Measurements from ENCODE around the gene FLT4.

Gene FLT4

GRCh38 chr5:180603076-180603594 is 46.3 kb downstream of the FLT4 start:
- DNase-seq, result no peak

DNA sequence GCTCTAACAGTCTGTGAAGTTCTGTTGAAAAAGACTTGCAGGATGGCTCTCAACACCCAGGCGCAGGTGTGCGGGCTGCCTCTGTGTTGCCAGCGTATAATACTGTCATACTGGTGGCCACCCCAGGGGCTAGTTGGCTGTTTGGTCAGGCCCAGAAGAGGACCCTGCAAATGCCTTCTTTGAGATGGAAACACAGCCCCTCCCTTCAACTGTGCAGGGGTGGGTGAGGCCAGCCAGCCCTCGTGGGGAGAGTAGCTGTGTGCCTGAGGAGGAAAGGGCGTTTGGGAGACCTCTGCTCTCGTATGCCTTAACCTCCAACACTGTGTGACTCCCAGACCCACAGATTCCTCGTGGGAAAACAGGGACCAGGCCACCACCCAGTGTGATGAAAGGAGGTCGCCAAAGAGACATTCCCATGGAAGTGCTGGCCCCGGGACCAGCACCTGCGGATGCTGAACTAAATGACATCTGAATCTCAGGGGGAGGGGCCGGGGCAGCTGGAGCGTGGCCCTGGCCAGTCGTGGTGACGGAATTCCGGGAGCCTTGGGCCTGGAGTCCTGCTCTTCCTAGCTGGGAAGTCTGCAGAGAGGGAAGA is 46.8 kb downstream of the FLT4 start:
- no peak for DNase-seq

GRCh38 chr5:180601591-180602480 is 47.6 kb downstream of the FLT4 start:
- no peak for DNase-seq

DNA sequence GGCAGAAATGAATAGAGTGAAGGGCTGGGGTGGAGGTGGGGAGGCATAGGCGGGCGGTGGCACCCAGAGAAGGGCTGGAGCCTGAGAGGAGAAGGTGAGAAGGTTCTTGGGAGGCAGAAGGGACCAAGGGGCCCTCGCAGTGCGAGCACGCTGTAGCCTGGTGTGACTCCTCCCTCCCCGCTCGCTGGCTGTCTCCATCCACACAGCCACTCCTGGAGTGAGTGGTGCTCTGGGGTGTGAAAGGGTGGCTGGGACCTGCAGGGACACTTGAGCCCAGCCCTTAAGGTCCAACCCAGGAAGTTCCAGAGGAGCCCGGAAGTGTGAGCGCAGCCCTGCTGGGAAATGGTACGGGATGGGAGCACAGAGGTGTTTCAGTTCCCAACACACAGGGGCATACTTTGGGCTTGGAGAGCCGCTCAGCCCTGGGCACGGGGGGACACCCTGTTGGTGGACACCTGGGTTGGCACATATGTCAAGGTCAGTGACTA is 48.8 kb downstream of the FLT4 start:
- DNase-seq, result no peak

- no peak for DNase-seq
These were observed 49.3 kb downstream of the FLT4 start for GRCh38 chr5:180599981-180600553.

DNA sequence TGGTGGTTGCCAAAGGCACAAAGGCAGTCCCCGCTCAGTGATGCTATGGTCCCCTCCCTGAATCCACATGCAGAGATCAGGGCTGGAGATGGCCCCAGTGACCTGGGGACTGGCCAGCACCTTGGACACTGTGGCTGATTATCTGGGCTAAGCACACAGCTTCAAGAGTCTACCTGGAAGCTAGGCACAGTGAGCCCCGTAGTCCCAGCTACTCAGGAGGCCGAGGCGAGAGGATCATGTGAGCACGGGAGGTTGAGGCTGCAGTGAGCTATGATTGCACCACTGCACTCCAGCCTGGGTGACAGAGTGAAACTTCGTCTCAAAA is 49.8 kb downstream of the FLT4 start:
- no peak for DNase-seq

GRCh38 chr5:180598797-180599589 is 50.4 kb downstream of the FLT4 start:
- DNase-seq, result no peak

DNA sequence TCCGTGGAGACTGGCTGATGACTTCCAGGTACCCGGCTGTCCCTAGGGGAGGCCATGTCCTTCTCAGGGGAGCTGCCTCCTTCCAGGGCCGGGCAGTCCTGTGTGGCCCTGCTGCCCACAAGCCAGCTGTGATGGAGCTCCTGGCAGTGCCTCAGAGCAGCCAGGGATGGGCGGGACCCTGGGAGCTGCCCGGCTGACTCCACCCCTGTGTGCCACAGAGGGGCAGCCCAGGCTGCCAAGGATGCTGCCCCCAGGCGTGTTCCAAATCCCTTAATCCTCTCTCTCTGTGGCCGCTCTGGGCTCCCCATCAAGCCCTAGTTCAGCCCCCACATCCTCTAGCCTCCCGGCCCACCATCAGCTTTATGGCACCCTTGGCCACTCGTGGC is 51.1 kb downstream of the FLT4 start:
- DNase-seq, result no peak

DNA sequence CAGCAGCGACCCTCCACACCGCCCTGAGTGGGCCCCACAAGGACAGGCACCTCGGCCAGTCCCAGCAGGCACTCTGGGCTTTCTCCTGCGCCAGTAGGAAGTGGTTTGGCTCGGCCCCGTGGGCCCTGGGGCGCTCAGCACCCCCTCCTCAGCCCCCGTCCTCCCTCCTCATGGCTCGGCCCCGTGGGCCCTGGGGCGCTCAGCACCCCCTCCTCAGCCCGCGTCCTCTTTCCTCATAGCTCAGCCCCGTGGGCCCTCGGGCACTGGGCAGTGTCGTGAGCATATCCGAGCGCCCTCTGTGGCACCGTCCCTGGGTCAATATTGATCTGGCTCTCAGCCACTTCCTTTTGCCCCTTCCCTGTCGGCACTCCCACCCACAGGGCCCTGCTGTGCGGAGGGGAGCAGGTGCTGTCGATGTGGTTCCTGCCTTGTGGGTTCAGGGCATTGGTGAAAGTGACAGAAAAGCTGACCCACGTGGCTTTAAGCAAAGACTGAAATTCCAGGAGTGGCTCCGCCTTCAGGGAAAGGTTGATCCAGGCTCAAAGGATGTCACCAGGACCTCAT is 52.6 kb downstream of the FLT4 start:
- DNase-seq, result no peak

DNA sequence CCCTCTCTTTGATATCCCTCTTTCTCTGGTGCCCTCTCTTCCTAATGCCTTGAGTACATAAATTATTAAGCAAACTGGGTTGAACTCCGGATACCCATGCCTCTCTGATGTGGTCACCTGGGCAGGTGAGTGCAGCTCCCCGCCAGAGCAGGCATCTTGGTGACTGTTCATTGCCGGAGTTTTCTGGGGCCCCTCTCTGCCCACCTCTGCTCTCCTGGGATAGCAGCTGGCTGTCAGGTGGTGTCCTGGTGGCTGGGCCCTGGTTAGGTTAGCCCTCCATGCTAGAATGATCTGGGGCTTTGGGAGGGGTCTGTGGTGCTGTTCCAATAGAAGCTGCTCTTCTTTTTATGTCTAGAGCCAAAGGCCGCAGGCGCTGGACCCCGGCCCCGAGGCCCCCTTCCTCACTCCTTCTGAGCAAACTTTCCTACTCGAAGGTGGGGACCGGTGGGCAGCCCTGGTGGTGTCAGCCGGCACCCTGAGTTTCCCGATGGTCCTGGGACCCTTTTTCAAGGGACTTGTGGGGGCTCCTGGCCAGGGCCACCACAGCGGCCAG is 53.2 kb downstream of the FLT4 start:
- DNase-seq, result no peak

GRCh38 chr5:180595381-180596114 is 53.9 kb downstream of the FLT4 start:
- no peak for DNase-seq

- no peak for DNase-seq
These were observed 54.4 kb downstream of the FLT4 start for GRCh38 chr5:180595046-180595379.

- no peak for DNase-seq
These were observed 54.9 kb downstream of the FLT4 start for GRCh38 chr5:180594311-180595045.

DNA sequence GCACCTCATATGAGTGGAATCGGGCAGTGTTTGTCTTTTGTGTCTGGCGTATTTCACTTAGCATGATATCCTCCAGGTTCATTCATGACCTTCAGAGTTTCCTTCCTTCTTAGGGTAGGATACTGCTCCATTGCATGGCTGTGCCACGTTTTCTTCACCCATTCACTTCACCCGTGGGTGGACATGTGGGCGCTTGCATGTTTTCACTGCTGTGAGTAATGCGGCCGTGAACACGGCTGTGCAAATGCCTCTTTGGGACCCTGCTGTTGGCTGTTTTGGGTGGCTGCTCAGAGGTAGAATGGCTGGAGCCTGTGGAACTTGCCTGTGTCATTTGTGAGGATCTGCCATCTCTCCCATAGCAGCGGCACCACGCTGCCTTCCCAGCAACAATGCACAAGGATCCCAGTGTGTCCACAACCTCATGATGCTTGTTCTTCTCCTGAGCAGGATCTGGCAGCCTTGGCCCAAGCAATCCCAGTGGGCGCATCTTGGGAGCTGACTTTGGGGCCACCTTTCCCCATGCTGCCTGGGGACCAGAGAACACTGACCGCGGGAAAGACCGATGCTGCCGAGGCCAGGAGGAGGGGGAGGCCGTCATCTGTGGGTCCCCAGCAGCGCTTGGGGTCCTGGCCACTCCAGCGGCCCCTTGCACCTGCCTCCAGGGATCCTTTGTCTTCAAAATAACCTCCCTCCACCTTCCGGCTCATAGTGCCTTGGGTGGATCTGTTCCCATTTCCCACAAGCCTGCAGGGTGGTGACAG is 55.8 kb downstream of the FLT4 start:
- no peak for DNase-seq

DNA sequence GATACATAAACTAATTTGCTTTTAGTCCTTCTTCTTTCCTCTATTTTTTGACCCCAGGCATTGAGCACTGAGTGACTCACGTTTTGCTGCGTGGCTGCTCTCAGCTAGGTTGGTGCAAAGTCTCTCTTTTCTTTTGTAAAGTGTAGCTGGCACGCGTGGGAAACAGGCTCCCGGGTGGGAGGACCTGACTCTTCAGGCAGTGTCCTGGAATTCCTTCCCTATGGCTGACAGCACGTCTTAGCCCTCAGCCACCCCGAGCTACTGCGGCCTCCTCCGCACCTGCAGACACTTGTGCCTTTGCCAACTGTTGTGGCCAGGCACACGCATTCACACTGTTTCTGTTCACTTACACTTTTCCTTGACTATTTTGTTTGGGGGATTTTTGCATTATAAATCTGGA is 57.2 kb downstream of the FLT4 start:
- DNase-seq, result no peak

DNA sequence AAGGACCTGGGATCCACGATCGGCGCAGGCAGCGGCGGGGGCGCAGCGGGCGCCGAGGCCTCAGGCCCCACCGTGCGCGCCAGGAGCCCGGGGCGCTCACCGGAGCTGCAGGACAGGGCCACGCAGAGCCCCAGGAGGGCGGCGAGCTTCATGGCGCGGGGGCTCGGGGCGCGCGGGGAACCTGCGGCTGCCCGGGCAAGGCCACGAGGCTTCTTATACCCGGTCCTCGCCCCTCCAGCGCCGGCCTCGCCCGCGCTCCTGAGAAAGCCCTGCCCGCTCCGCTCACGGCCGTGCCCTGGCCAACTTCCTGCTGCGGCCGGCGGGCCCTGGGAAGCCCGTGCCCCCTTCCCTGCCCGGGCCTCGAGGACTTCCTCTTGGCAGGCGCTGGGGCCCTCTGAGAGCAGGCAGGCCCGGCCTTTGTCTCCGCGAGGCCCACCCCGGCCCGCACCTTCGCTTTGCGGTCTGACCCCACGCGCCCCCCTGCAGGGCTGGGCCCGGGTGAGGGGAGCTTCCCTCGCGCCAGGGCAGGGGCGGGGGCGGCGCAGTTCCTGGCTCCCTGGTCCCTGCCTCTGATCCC is 58.0 kb downstream of the FLT4 start, which contains the start of gene SCGB3A1:
SCGB3A1 (minus strand) TSS at position 189 of the 577 bp plus-strand sequence; CDS start at position 152, 37 bp downstream.
- DNase-seq, result peak; percentile 67

GRCh38 chr5:180590543-180591310 is 58.7 kb downstream of the FLT4 start:
- peak; percentile 69 for DNase-seq

DNA sequence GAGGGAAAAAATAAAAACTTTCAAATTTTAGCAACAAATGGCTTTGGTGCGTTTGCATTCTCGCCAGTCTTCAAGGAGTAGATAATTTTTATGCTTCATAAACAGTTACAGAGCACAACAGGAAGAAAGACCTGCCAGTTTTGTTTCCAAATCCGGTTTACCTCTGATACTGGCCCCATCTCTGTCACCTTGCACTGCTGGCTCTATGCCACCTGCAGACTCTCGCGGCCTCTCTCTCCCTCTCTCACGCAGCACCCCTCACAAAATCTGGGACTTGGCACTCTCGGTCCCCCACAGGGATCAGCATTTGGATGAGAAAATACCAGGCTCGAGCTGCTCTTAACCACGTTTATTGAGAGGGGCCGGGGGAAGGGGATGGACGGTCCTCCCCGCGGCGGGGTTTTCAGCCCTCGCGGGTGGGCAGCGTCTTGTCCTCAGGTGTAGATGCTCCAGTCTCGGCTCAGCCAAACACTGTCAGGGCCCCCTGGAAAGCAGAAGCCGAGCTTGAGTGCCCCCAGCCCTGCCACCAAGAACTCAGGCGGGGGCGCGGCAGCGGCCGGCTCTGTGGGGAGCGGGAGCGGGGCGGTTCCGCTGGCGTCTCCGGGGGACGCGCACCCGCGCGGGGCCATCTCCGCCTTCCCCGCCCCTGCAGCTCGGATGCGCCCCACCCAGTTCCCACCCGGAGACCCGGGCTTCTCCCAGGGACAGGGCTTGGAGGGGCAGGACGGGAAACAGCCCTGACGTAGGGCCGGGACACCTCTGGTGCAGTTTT is 59.4 kb downstream of the FLT4 start:
- no peak for DNase-seq
